Measurements from ENCODE around the gene SCAPER.

SCAPER gene

GRCh38 chr15:76401285-76401684, 503.9 kb downstream of the SCAPER start:
- DNase-seq (ENCODE audit: low spot score), result no peak

GRCh38 chr15:76398317-76399104, 506.6 kb downstream of the SCAPER start:
- no peak for DNase-seq (ENCODE audit: low spot score)

GRCh38 chr15:76393614-76394013, 511.5 kb downstream of the SCAPER start:
- no peak for DNase-seq (ENCODE audit: low spot score)

DNA sequence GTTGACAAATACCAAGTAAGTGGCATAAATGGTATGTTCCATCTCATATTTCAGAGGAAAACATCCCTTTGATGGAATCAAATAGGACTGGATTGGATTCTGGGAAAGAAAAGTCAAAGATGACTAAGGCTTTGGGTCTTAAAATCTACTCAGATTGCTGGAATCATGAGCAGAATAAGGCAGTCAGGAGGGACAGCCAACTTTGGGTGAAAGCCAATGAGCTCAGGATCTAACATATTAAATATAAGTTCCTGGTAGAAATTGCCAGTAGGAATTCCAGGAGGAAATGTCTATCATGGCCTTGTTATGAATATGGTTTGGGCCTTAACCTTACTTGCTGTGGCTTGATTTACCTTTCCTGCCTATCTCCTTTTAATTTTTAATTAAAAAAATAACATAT, 513.3 kb downstream of the SCAPER start:
- DNase-seq (ENCODE audit: low spot score), result no peak

DNA sequence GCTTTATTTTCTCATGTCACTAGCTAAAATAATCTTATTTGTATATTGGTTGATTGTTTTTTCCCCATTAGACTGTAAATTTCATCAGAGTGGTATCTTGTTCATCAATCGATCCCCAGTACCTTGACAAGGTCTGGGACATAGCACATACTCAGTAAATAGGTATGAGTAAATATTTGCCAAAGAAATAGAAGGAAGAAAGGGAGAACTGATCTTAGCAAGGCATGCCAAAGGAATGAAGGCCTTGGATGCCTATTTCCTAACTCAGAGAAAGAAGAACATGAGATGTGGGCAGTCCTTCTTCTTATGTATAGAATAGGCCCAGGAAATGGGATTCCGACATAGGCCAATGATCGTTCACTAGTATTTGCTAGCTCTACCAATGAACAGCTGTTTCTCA, 513.8 kb downstream of the SCAPER start:
- no peak for DNase-seq (ENCODE audit: low spot score)

GRCh38 chr15:76390571-76390970, 514.6 kb downstream of the SCAPER start:
- no peak for DNase-seq (ENCODE audit: low spot score)

- no peak for DNase-seq (ENCODE audit: low spot score)
These were observed 518.2 kb downstream of the SCAPER start for GRCh38 chr15:76386926-76387325.

DNA sequence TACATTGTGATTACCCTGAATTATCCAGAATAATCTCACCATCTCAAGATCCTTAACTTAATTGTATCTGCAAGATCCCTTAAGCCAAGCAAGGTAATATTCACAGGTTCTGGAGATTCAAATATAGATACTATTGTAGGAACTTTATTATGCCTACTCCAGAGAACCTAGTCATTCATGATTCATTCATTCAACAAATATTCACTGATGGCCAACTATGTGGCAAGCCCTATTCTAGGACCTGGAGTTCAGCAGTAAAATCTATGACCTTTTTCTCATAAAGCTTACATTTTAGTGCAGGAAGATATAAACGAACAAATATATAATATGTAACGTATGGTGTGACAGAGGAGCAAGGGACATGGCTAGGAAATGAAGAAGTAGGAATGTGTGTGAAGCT, 519.0 kb downstream of the SCAPER start:
- no peak for DNase-seq (ENCODE audit: low spot score)

DNA sequence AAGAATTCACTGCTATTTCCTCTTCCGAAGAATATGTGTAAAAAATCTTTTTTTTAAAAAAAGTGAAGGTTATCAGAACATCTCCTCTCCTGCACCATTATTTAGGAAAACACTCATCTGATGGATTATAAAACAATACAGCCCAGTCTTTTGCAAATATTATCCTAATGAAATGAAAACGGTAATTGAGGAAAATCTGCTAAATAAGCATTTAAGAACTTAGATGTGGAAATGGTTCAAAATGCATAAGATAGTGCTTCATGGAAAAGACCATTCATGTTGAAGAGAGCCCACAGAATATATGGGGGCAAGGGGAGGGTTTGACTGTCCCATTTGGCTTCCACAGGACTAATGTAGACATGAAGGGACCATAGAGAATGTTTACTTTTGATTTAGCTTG, 520.7 kb downstream of the SCAPER start:
- DNase-seq (ENCODE audit: low spot score), result no peak

- DNase-seq (ENCODE audit: low spot score), result no peak
These were observed 522.0 kb downstream of the SCAPER start for GRCh38 chr15:76382987-76383728.

- no peak for DNase-seq (ENCODE audit: low spot score)
These were observed 523.8 kb downstream of the SCAPER start for GRCh38 chr15:76381366-76381765.

- peak; percentile 58 for DNase-seq (ENCODE audit: low spot score)
These were observed 524.9 kb downstream of the SCAPER start for GRCh38 chr15:76380249-76380648.

GRCh38 chr15:76378691-76379090, 526.4 kb downstream of the SCAPER start:
- DNase-seq (ENCODE audit: low spot score), result no peak

GRCh38 chr15:76377751-76378150, 527.4 kb downstream of the SCAPER start:
- no peak for DNase-seq (ENCODE audit: low spot score)

- no peak for DNase-seq (ENCODE audit: low spot score)
These were observed 527.9 kb downstream of the SCAPER start for GRCh38 chr15:76377217-76377616.

- DNase-seq (ENCODE audit: low spot score), result no peak
These were observed 528.3 kb downstream of the SCAPER start for GRCh38 chr15:76376816-76377215.

- no peak for DNase-seq (ENCODE audit: low spot score)
These were observed 529.1 kb downstream of the SCAPER start for GRCh38 chr15:76376029-76376428.

DNA sequence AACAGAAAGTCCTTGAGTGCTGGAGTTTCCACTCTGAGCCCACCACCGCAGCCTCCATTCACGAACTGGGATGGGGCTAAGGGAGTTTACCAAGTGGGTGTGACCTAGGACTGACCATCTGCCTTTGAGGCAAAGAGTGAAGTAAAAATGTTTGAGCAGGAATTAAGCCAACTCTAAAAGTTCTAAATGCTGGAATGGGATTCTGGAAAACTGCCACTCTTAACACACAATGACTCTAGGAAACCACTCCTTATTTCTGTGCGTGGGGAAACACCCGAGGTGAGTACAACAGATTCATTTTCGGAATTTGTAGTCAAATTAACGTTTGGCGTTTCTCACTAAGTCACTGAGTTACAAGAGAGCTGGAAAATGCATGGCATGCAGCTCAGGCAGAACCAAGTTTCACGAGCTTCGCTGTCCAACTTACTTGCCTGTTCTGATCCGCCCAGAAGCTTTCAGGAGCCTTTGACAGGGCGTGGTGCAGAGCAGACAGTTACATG, 537.0 kb downstream of the SCAPER start:
- DNase-seq (ENCODE audit: low spot score), result no peak

GRCh38 chr15:76366714-76367113, 538.4 kb downstream of the SCAPER start:
- no peak for DNase-seq (ENCODE audit: low spot score)

GRCh38 chr15:76363251-76363650, 541.9 kb downstream of the SCAPER start:
- no peak for DNase-seq (ENCODE audit: low spot score)

- no peak for DNase-seq (ENCODE audit: low spot score)
These were observed 544.7 kb downstream of the SCAPER start for GRCh38 chr15:76360416-76360815.

GRCh38 chr15:76359152-76359551, 546.0 kb downstream of the SCAPER start:
- no peak for DNase-seq (ENCODE audit: low spot score)

DNA sequence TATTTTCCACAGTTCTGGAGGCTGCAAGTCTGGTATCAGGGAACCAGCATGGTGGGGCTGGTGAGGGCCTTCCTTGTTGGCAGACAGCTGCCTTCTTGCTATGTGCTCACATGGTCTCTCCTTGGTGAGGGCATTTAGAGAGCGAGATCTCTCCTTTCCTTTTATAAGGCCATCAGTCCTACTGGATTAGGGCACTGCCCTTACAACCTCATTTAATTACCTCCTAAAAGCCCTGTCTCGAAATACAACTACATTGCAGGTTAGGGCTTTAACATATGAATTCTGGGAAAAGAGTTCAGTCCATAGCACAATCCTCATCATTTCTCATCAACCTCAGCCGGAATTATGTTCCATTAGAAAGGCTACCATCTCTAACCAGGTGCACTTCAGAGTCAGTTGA, 546.7 kb downstream of the SCAPER start:
- no peak for DNase-seq (ENCODE audit: low spot score)
